Keratinocyte (primary cell): ENCODE data around the gene ZBTB8B. TPM values are rescaled to one million over a fixed set of nuclear protein-coding genes. Genes with fewer than 3 reads are reported as not detected.
"Not testable (repeated sequence)": the region's sequence is repeated elsewhere in the genome, so short reads cannot be mapped to it uniquely, and the experiment has no call there.

Source experiments
- DNase-seq: peaks from one replicate; pipeline ENCODE4 v3.0.0-alpha.2; 2011; ENCODE audit warnings: low read depth, missing footprints, low spot score
- FAIRE-seq: peaks from 2 replicates; lab custom pipeline; 2011; peaks lifted over from hg19 to GRCh38; lab: Jason Lieb, UNC
- H2AFZ ChIP-seq: 2 replicates; pipeline ENCODE4 v1.6.0; 2012; ENCODE audit warnings: low read length, control low read depth, inconsistent platforms; ENCODE audit not compliant: control insufficient read depth
- H3K27ac ChIP-seq: 2 replicates; pipeline ENCODE4 v1.5.1; 2011; ENCODE audit warnings: low read length; ENCODE audit not compliant: control insufficient read depth, insufficient read depth
- H3K27me3 ChIP-seq: 3 replicates; pipeline ENCODE4 v1.6.0; 2011; ENCODE audit warnings: low read length; ENCODE audit not compliant: control insufficient read depth, insufficient read depth; ENCODE audit errors: extremely low read depth
- H3K36me3 ChIP-seq, 2 experiments: 2 replicates in 1 of 2; 3 replicates in 1 of 2; pipeline ENCODE4 v1.5.1; 2011; ENCODE audit warnings: low read length in 2 of 2, mild to moderate bottlenecking in 1 of 2; ENCODE audit not compliant: control insufficient read depth in 2 of 2, insufficient read depth in 2 of 2; ENCODE audit errors: extremely low read depth in 1 of 2
- H3K4me1 ChIP-seq: 3 replicates; pipeline ENCODE4 v1.5.1; 2011; ENCODE audit warnings: low read length; ENCODE audit not compliant: control insufficient read depth, insufficient read depth; ENCODE audit errors: extremely low read depth
- H3K4me2 ChIP-seq: 3 replicates; pipeline ENCODE4 v1.6.0; 2011; ENCODE audit warnings: low read depth, low read length; ENCODE audit not compliant: control insufficient read depth, insufficient read depth; ENCODE audit errors: extremely low read depth
- H3K4me3 ChIP-seq, 3 experiments: fragments of 200-600 bp in 1 of 3; sonication (generic) in 1 of 3; 2 replicates in 2 of 3; 3 replicates in 1 of 3; pipeline ENCODE4 v1.5.1; 2011 to 2016; ENCODE audit warnings: low read length in 3 of 3, mild to moderate bottlenecking in 3 of 3, control low read depth in 2 of 3, inconsistent platforms in 1 of 3, low read depth in 1 of 3, mixed read lengths in 1 of 3, mixed run types in 1 of 3, moderate library complexity in 1 of 3; ENCODE audit not compliant: control insufficient read depth in 2 of 3, insufficient read depth in 2 of 3; ENCODE audit errors: extremely low read depth in 1 of 3
- H3K79me2 ChIP-seq: 2 replicates; pipeline ENCODE4 v1.6.0; 2012; ENCODE audit warnings: low read length; ENCODE audit not compliant: control insufficient read depth, insufficient read depth
- H3K9ac ChIP-seq: 3 replicates; pipeline ENCODE4 v1.6.0; 2011; ENCODE audit warnings: low read length; ENCODE audit not compliant: control insufficient read depth, insufficient read depth; ENCODE audit errors: extremely low read depth
- H3K9me1 ChIP-seq: 3 replicates; pipeline ENCODE4 v1.6.0; 2011; ENCODE audit warnings: low read length; ENCODE audit not compliant: control insufficient read depth, insufficient read depth; ENCODE audit errors: extremely low read depth
- H3K9me3 ChIP-seq: 2 replicates; pipeline ENCODE4 v1.5.1; 2012; ENCODE audit warnings: low read depth, low read length; ENCODE audit not compliant: control insufficient read depth
- H4K20me1 ChIP-seq: 3 replicates; pipeline ENCODE4 v1.6.0; 2011; ENCODE audit warnings: low read length; ENCODE audit not compliant: control insufficient read depth, insufficient read depth; ENCODE audit errors: extremely low read depth
- CTCF ChIP-seq, 3 experiments: IDR thresholded peaks in 1 of 3; conservative IDR thresholded peaks in 1 of 3; optimal IDR thresholded peaks in 1 of 3; 2 replicates in 2 of 3; 3 replicates in 1 of 3; pipeline versions ENCODE3 to v1.5.1; 2011; ENCODE audit warnings: low read length in 3 of 3, mild to moderate bottlenecking in 3 of 3, moderate library complexity in 2 of 3, control low read depth in 1 of 3, inconsistent platforms in 1 of 3; ENCODE audit not compliant: insufficient read depth in 2 of 3; ENCODE audit errors: extremely low read depth in 1 of 3
- EZH2 ChIP-seq: IDR thresholded peaks from one replicate; pipeline ENCODE4 v1.6.1; 2012; ENCODE audit warnings: inconsistent platforms, mild to moderate bottlenecking, low read length, moderate library complexity
- dilution Hi-C: fragments of 300-500 bp; cut with MboI; formaldehyde crosslinking; loops from one replicate; pipeline ENCODE4 v1.7.0; 2020; ENCODE audit warnings: low sequenced_read_pairs; ENCODE audit not compliant: extremely low pct_ligation_motif_present
- polyA plus RNA-seq, 5 experiments: library from polyadenylated mRNA; depleted of rRNA in 3 of 5; stranded (reverse) in 3 of 5; stranded (forward) in 1 of 5; unstranded in 1 of 5; fragments of >200 nt; gene quantifications; 1 replicate in 1 of 5; 2 replicates in 3 of 5; 3 replicates in 1 of 5; pipeline versions ENCODE4 v1.2.1 to v1.2.3, GENCODE V29; 2011 to 2012; ENCODE audit warnings: missing spikeins in 2 of 5, low read depth in 1 of 5, low replicate concordance in 1 of 5

The ZBTB8B gene
- polyA plus RNA-seq, 1 donor (not counting 4 experiments of a cell fraction or from before 2014, with no cell fraction given): not detected

DNA sequence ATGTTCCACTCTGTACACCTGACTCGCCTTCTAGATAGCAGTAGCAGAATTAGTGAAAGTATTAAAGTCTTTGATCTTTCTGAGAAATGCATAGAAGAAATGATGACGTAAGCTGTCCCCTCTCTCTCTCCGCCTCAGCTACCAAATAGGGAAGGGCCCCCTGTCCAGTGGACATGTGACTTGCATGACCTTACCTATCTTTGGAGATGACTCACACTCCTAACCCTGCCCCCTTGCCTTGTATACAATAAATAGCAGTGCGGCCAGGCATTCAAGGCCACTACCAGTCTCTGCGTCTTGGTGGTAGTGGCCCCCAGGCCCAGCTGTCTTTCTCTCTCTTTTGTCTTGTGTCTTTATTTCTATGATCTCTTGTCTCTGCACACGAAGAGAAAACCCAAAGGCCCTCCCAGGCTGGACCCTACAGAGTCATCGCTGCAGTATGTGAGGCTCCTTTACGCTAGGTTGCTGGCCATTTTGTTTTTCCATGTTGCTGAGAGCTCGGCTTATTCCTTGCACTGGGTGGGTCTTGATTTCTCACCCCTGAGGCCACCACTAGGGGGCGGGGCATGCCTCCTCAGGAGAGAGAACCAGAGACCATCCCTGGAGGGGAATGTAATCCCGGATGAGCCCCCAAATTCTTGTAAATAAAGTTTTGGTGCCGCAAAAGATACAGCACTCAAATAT is 16.0 kb upstream of the ZBTB8B start:
- dilution Hi-C loops: no loop called here
- Histone ChIP-seq H3K27me3 (peaks cover 3% of the 10 kb centered on the region), H3K9ac (no peak overlapping the region), H3K4me1 (no peaks in the 10 kb centered on the region), H3K36me3 (no peaks in the 10 kb centered on the region), H3K4me3 (no peak overlapping the region), H3K79me2 (no peaks in the 10 kb centered on the region), H3K27ac (no peak overlapping the region), H3K4me2 (no peak overlapping the region), H3K9me1 (no peaks in the 10 kb centered on the region), H2AFZ (no peak overlapping the region), H4K20me1 (no peaks in the 10 kb centered on the region), H3K9me3 (no peaks in the 10 kb centered on the region)
- FAIRE-seq (no peak), DNase-seq (no peak)
- TF ChIP-seq CTCF (optimal IDR thresholded peaks at IDR 0.05 in 1 of 3, IDR thresholded peaks at IDR 0.05 in 1 of 3, conservative IDR thresholded peaks at IDR 0.05 in 1 of 3; ENCODE audit: extremely low read depth in 1 of 3, insufficient read depth in 2 of 3, low read length in 3 of 3) (no peak), EZH2 (no peak)

- H3K36me3 ChIP-seq, H3K9me3 ChIP-seq, H3K4me2 ChIP-seq, H2AFZ ChIP-seq, H3K79me2 ChIP-seq, H3K4me1 ChIP-seq, H4K20me1 ChIP-seq, H3K9me1 ChIP-seq, dilution Hi-C loops, FAIRE-seq, H3K4me3 ChIP-seq, H3K9ac ChIP-seq, H3K27ac ChIP-seq, DNase-seq, H3K27me3 ChIP-seq: not testable (repeated sequence)
Observed at GRCh38 chr1:32449457-32449831, 15.4 kb upstream of the ZBTB8B start.

DNA sequence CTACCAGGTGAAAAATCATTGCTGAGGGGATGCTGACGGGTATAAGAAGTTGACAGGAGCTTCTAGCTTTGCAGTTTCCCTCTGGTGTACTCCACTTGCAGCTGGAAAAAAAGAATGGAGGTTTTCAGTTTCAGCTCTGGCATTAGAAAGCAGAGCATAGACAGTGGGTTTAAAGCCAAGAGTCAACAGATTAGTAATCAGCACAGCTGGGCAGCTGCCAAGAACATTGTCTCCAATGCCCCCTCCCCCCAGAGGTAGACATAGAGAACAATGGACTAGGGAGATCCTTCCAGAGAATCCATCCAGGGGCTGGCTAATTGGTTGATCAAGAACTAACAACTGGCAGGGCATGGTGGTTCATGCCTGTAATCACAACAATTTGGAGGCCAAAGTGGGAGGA is 10.1 kb upstream of the ZBTB8B start:
- Histone ChIP-seq H3K4me2 (no peak overlapping the region), H3K27me3 (no peaks in the 10 kb centered on the region), H3K9me1 (no peaks in the 10 kb centered on the region), H3K79me2 (no peaks in the 10 kb centered on the region), H3K4me1 (no peaks in the 10 kb centered on the region), H3K9me3 (no peaks in the 10 kb centered on the region), H3K9ac (no peak overlapping the region), H3K4me3 (no peak overlapping the region), H3K36me3 (no peaks in the 10 kb centered on the region), H2AFZ (no peak overlapping the region), H3K27ac (no peak overlapping the region), H4K20me1 (no peaks in the 10 kb centered on the region)
- dilution Hi-C loops: no loop called here
- FAIRE-seq (no peak), DNase-seq (no peak)
- TF ChIP-seq CTCF (optimal IDR thresholded peaks at IDR 0.05 in 1 of 3, IDR thresholded peaks at IDR 0.05 in 1 of 3, conservative IDR thresholded peaks at IDR 0.05 in 1 of 3; ENCODE audit: extremely low read depth in 1 of 3, insufficient read depth in 2 of 3, low read length in 3 of 3) (no peak), EZH2 (no peak)
